ENCODE data around the gene CD151.

CD151 gene

GRCh38 chr11:869399-870126 lies 36.8 kb downstream of the CD151 start:
- TF ChIP-seq CTCF (IDR thresholded peaks at IDR 0.05), result no peak

- TF ChIP-seq CTCF (IDR thresholded peaks at IDR 0.05), result no peak
Measured at GRCh38 chr11:870127-870413, 37.3 kb downstream of the CD151 start.

- no peak for TF ChIP-seq CTCF (IDR thresholded peaks at IDR 0.05)
Measured at GRCh38 chr11:870418-870817, 37.7 kb downstream of the CD151 start.

GRCh38 chr11:871472-871871 lies 38.7 kb downstream of the CD151 start:
- no peak for TF ChIP-seq CTCF (IDR thresholded peaks at IDR 0.05)

GRCh38 chr11:872799-873198 lies 40.0 kb downstream of the CD151 start:
- no peak for TF ChIP-seq CTCF (IDR thresholded peaks at IDR 0.05)

- TF ChIP-seq CTCF (IDR thresholded peaks at IDR 0.05), result no peak
Measured at GRCh38 chr11:873706-874105, 41.0 kb downstream of the CD151 start.

GRCh38 chr11:875203-875602 lies 42.5 kb downstream of the CD151 start:
- TF ChIP-seq CTCF (IDR thresholded peaks at IDR 0.05), result no peak

- no peak for TF ChIP-seq CTCF (IDR thresholded peaks at IDR 0.05)
Measured at GRCh38 chr11:875769-876301, 43.1 kb downstream of the CD151 start.

Measured in LNCAP (cell line).